ENCODE measurements around the gene NIM1K. TPM values are rescaled to one million over a fixed set of nuclear protein-coding genes. Genes with fewer than 3 reads are reported as not detected.

NIM1K gene
- total and polyA plus RNA-seq, 2 of the 4 experiments (the other 2 are of a cell fraction), result 0.54 to 0.68 TPM

DNA sequence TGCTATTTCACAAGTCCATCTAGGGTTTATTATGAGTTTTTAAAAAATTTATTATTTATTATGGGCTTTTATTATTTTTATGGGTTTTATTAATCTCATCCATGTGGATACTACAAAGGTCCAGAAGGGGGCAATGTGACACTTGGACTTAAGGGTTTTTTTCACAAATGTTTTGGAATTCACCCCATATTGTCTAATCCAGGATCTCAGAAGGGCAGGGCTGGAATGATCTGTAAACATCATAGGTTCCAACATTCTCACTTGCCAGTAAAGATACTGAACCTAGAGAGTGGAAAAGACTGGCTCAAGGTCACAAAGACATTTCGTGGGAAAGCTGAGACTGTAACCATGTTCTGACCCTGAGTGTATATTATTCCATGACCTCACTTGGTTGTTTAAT is 35.6 kb downstream of the NIM1K start:
- Histone ChIP-seq H3K14ac (replicated peaks; ENCODE audit: low read depth, low read length) (no peak overlapping the region), H2AFZ (replicated peaks; ENCODE audit: low read length, poor library complexity) (no peak overlapping the region), H3K79me1 (ENCODE audit: low read depth in 1 of 2, low read length in 2 of 2) (no peaks in the 10 kb centered on the region), H3K9me1 (ENCODE audit: insufficient read depth, low read length) (no peaks in the 10 kb centered on the region), H3K27me3 (ENCODE audit: control insufficient read depth, insufficient read depth, low read length) (peaks cover 4% of the 10 kb centered on the region; the same call in 1 of the 2 replicates), H2BK5ac (ENCODE audit: low read depth, low read length, poor library complexity, severe bottlenecking) (no peak overlapping the region), H3K4me1 (ENCODE audit: control insufficient read depth, insufficient read depth, low read length) (no peaks in the 10 kb centered on the region), H3K4me3 (ENCODE audit: insufficient read depth, low read depth, low read length) (no peak overlapping the region), H3K27ac (ENCODE audit: insufficient read depth, low read length) (no peak overlapping the region), H3K23ac (ENCODE audit: low read depth, low read length) (no peak overlapping the region), H2AK5ac (ENCODE audit: low read depth, low read length) (no peak overlapping the region), H4K20me1 (ENCODE audit: insufficient read depth, low read length) (no peaks in the 10 kb centered on the region), H3K9ac (ENCODE audit: low read depth, low read length) (no peak overlapping the region), H3K18ac (ENCODE audit: low read depth, low read length) (no peak overlapping the region), H4K8ac (ENCODE audit: low read depth in 2 of 2, low read length in 2 of 2) (no peak overlapping the region), H2BK20ac (ENCODE audit: low read depth, low read length) (no peak overlapping the region), H3K4ac (ENCODE audit: low read depth, low read length) (no peak overlapping the region), H3K4me2 (ENCODE audit: low read depth, low read length) (no peak overlapping the region), H3K36me3 (ENCODE audit: control insufficient read depth, insufficient read depth, low read length) (no peaks in the 10 kb centered on the region), H4K5ac (ENCODE audit: low read depth, low read length) (no peak overlapping the region), H2BK15ac (ENCODE audit: low read depth, low read length) (no peak overlapping the region), H3K9me3 (ENCODE audit: control insufficient read depth, insufficient read depth, low read length) (no peaks in the 10 kb centered on the region), H2AK9ac (replicated peaks; ENCODE audit: low read depth, low read length, poor library complexity) (no peak overlapping the region), H2BK120ac (ENCODE audit: low read depth, low read length) (no peak overlapping the region), H4K91ac (ENCODE audit: insufficient read depth, low read depth, low read length) (no peak overlapping the region), H3K56ac (ENCODE audit: extremely low read depth, insufficient read depth, low read length) (no peak overlapping the region)
- dilution Hi-C loops (cut with HindIII; ENCODE audit: low sequenced_read_pairs, unreplicated experiment) (no loop called here), in situ Hi-C loops (cut with MboI; ENCODE audit: low sequenced_read_pairs) (loop anchor here (10.0 kb wide), 1 partner anchor 157 kb away; no protein-coding TSS in a partner anchor), intact Hi-C loops (cut with micrococcal nuclease) (loop anchor here (1.0 kb wide), 2 partner anchors 79 to 162 kb away; no protein-coding TSS in a partner anchor)
- TF ChIP-seq CHD1 (IDR thresholded peaks at IDR 0.05; ENCODE audit: low read depth, low read length) (no peak), USF2 (IDR thresholded peaks at IDR 0.05; ENCODE audit: low read depth, low read length) (no peak), MAZ (IDR thresholded peaks at IDR 0.05; ENCODE audit: borderline replicate concordance, low read depth, low read length) (no peak), FOS (IDR thresholded peaks at IDR 0.05; ENCODE audit: low read depth, low read length) (no peak), SMC3 (IDR thresholded peaks at IDR 0.05; ENCODE audit: low read depth, low read length) (peak; percentile 56; the same call in 1 of the 2 replicates), MAFK (IDR thresholded peaks at IDR 0.05; ENCODE audit: low read depth, low read length) (no peak), BHLHE40 (IDR thresholded peaks at IDR 0.05; ENCODE audit: low read depth, low read length) (no peak), POLR2A (IDR thresholded peaks at IDR 0.05; ENCODE audit: low read depth, low read length) (no peak), RFX5 (IDR thresholded peaks at IDR 0.05; ENCODE audit: low read depth, low read length) (no peak), RCOR1 (IDR thresholded peaks at IDR 0.05; ENCODE audit: insufficient replicate concordance, low read length) (no peak), NFE2L2 (IDR thresholded peaks at IDR 0.05; ENCODE audit: low read depth, low read length) (no peak), MXI1 (IDR thresholded peaks at IDR 0.05; ENCODE audit: borderline replicate concordance, low read depth, low read length) (no peak), CEBPB (IDR thresholded peaks at IDR 0.05; ENCODE audit: low read depth, low read length) (no peak), RAD21 (IDR thresholded peaks at IDR 0.05; ENCODE audit: low read length) (peak; percentile 58)
- TF ChIP-seq, protein P1, sequence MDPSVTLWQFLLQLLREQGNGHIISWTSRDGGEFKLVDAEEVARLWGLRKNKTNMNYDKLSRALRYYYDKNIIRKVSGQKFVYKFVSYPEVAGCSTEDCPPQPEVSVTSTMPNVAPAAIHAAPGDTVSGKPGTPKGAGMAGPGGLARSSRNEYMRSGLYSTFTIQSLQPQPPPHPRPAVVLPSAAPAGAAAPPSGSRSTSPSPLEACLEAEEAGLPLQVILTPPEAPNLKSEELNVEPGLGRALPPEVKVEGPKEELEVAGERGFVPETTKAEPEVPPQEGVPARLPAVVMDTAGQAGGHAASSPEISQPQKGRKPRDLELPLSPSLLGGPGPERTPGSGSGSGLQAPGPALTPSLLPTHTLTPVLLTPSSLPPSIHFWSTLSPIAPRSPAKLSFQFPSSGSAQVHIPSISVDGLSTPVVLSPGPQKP (IDR thresholded peaks at IDR 0.05; ENCODE audit: borderline replicate concordance, low read depth, low read length), result no peak
- TF ChIP-seq, protein P2, sequence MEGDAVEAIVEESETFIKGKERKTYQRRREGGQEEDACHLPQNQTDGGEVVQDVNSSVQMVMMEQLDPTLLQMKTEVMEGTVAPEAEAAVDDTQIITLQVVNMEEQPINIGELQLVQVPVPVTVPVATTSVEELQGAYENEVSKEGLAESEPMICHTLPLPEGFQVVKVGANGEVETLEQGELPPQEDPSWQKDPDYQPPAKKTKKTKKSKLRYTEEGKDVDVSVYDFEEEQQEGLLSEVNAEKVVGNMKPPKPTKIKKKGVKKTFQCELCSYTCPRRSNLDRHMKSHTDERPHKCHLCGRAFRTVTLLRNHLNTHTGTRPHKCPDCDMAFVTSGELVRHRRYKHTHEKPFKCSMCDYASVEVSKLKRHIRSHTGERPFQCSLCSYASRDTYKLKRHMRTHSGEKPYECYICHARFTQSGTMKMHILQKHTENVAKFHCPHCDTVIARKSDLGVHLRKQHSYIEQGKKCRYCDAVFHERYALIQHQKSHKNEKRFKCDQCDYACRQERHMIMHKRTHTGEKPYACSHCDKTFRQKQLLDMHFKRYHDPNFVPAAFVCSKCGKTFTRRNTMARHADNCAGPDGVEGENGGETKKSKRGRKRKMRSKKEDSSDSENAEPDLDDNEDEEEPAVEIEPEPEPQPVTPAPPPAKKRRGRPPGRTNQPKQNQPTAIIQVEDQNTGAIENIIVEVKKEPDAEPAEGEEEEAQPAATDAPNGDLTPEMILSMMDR (conservative IDR thresholded peaks at IDR 0.05; ENCODE audit: low read depth, low read length), result peak; percentile 67
- POLR2A ChIA-PET (ENCODE audit: unreplicated experiment), result no interaction called here
- CTCF ChIA-PET, result interaction anchor here (0.6 to 1.0 kb wide), 3 partner anchors 162 to 336 kb away, joined by 3 to 4 read pairs (median 3); no protein-coding TSS in a partner anchor
- no CpG with 5 or more reads among the region's 1 CpG for WGBS, 2 experiments (ENCODE audit: extremely low coverage in 2 of 2, insufficient read length in 1 of 2)
- no TSS peak for BruUV-seq (replicated peaks)
- DNase-seq (peak; percentile 64), ATAC-seq (ENCODE audit: low read depth) (peak; percentile 83)

Data from IMR-90 (cell line).